WTC11 (cell line): ENCODE data around the gene SLC25A20. TPM values are rescaled to one million over a fixed set of nuclear protein-coding genes. Genes with fewer than 3 reads are reported as not detected.
A peak's percentile ranks its signal among the peaks of the same experiment; 100 is the strongest.

Experiments
- ATAC-seq: fragments of 200-7000 bp; cut with Tn5 transposase; 2 replicates; pipeline ENCODE4 v1.10.0; 2021; ENCODE audit warnings: mild to moderate bottlenecking, moderate library complexity
- CTCF ChIA-PET: fragments of 300-600 bp; sonication (Branson Sonifier 250); formaldehyde crosslinking; loops from one replicate; lab custom pipeline; 2021; ENCODE audit warnings: antibody characterized with exemption; lab: Charles Lee
- POLR2A ChIA-PET: fragments of 350-600 bp; sonication (Branson Sonifier 250); formaldehyde crosslinking; loops from one replicate; lab custom pipeline; 2021; ENCODE audit warnings: antibody characterized with exemption; lab: Charles Lee
- DNase-seq: peaks from one replicate; pipeline ENCODE4 v3.0.0; 2021; ENCODE audit warnings: low spot score
- H3K27ac Mint-ChIP-seq: 2 replicates; pipeline ENCODE4 v1.8.0; 2021; ENCODE audit warnings: mixed read lengths
- H3K27me3 Mint-ChIP-seq: 2 replicates; pipeline ENCODE4 v1.8.0; 2021; ENCODE audit warnings: low read depth, mild to moderate bottlenecking, moderate library complexity, mixed read lengths
- H3K36me3 Mint-ChIP-seq: 2 replicates; pipeline ENCODE4 v1.8.0; 2021; ENCODE audit warnings: mixed read lengths
- H3K4me1 Mint-ChIP-seq: 2 replicates; pipeline ENCODE4 v1.8.0; 2022; ENCODE audit warnings: mixed read lengths
- H3K4me3 Mint-ChIP-seq: 2 replicates; pipeline ENCODE4 v1.8.0; 2021; ENCODE audit warnings: mild to moderate bottlenecking, moderate library complexity, mixed read lengths
- H3K9me3 Mint-ChIP-seq: 2 replicates; pipeline ENCODE4 v1.8.0; 2021; ENCODE audit warnings: mixed read lengths
- CBFB ChIP-seq: sonication (generic); formaldehyde crosslinking; IDR thresholded peaks from 2 replicates; pipeline ENCODE4 v1.8.1; 2022; ENCODE audit warnings: mild to moderate bottlenecking, low read depth, missing genetic modification reagents
- CREM ChIP-seq: sonication (generic); formaldehyde crosslinking; IDR thresholded peaks from 2 replicates; pipeline ENCODE4 v1.8.1; 2022; ENCODE audit warnings: mild to moderate bottlenecking, missing genetic modification reagents, moderate library complexity
- FOXK1 ChIP-seq: sonication (generic); formaldehyde crosslinking; IDR thresholded peaks from 2 replicates; pipeline ENCODE4 v1.8.0; 2022; ENCODE audit warnings: mild to moderate bottlenecking, moderate library complexity, missing genetic modification reagents
- GABPB1 ChIP-seq: sonication (generic); formaldehyde crosslinking; IDR thresholded peaks from 2 replicates; pipeline ENCODE4 v1.8.1; 2023; ENCODE audit warnings: mild to moderate bottlenecking, missing genetic modification reagents
- HMGA2 ChIP-seq: fragments of 250-450 bp; sonication (Bioruptor Pico); IDR thresholded peaks from 2 replicates; pipeline ENCODE4 v1.4.0; 2021; ENCODE audit warnings: mild to moderate bottlenecking, moderate library complexity
- MXD4 ChIP-seq: fragments of 250-450 bp; sonication (Bioruptor Pico); IDR thresholded peaks from 2 replicates; pipeline ENCODE4 v1.8.0; 2021; ENCODE audit warnings: mild to moderate bottlenecking, moderate library complexity, borderline replicate concordance
- NR1H2 ChIP-seq: sonication (generic); formaldehyde crosslinking; IDR thresholded peaks from 2 replicates; pipeline ENCODE4 v1.9.0; 2021; ENCODE audit warnings: mild to moderate bottlenecking, moderate library complexity, missing genetic modification reagents
- PRRX2 ChIP-seq: fragments of 250-450 bp; sonication (Bioruptor Pico); IDR thresholded peaks from 2 replicates; pipeline ENCODE4 v1.8.0; 2021; ENCODE audit warnings: mild to moderate bottlenecking
- RORB ChIP-seq: fragments of 250-450 bp; sonication (Bioruptor Pico); IDR thresholded peaks from 2 replicates; pipeline ENCODE4 v1.9.0; 2021; ENCODE audit warnings: mild to moderate bottlenecking
- TEAD4 ChIP-seq: sonication (generic); formaldehyde crosslinking; IDR thresholded peaks from 2 replicates; pipeline ENCODE4 v1.8.0; 2022; ENCODE audit warnings: mild to moderate bottlenecking, missing genetic modification reagents
- ZBTB21 ChIP-seq: sonication (generic); formaldehyde crosslinking; IDR thresholded peaks from 2 replicates; pipeline ENCODE4 v1.8.1; 2023; ENCODE audit warnings: mild to moderate bottlenecking, missing genetic modification reagents, borderline replicate concordance
- ZNF121 ChIP-seq: sonication (generic); formaldehyde crosslinking; IDR thresholded peaks from 2 replicates; pipeline ENCODE4 v1.8.0; 2023; ENCODE audit warnings: missing genetic modification reagents
- ZNF396 ChIP-seq: fragments of 250-450 bp; sonication (Bioruptor Pico); IDR thresholded peaks from 2 replicates; pipeline ENCODE4 v1.8.0; 2021; ENCODE audit warnings: mild to moderate bottlenecking, moderate library complexity, borderline replicate concordance
- ZNF416 ChIP-seq: fragments of 250-450 bp; sonication (Bioruptor Pico); IDR thresholded peaks from 2 replicates; pipeline ENCODE4 v1.9.0; 2021; ENCODE audit warnings: mild to moderate bottlenecking, inconsistent platforms
- ZNF671 ChIP-seq: fragments of 250-450 bp; sonication (Bioruptor Pico); IDR thresholded peaks from 2 replicates; pipeline ENCODE4 v1.8.0; 2021; ENCODE audit warnings: mild to moderate bottlenecking
- total RNA-seq: library from RNA; stranded (reverse); gene quantifications from 3 replicates; pipeline ENCODE4 v1.2.3, GENCODE V29; 2021
- TF ChIP-seq, protein P1 (sequence below): sonication (generic); formaldehyde crosslinking; IDR thresholded peaks from 2 replicates; pipeline ENCODE4 v1.8.1; 2023; ENCODE audit warnings: mild to moderate bottlenecking, moderate library complexity, missing genetic modification reagents
- TF ChIP-seq, protein P2 (sequence below): fragments of 250-450 bp; sonication (Bioruptor Pico); IDR thresholded peaks from 2 replicates; pipeline ENCODE4 v2.1.2; 2022; ENCODE audit warnings: mild to moderate bottlenecking, moderate library complexity
- TF ChIP-seq, protein P3 (sequence below): sonication (generic); formaldehyde crosslinking; IDR thresholded peaks from 2 replicates; pipeline ENCODE4 v1.8.1; 2023; ENCODE audit warnings: mild to moderate bottlenecking, missing genetic modification reagents
- TF ChIP-seq, protein P4 (sequence below): fragments of 250-450 bp; sonication (Bioruptor Pico); IDR thresholded peaks from 2 replicates; pipeline ENCODE4 v1.9.0; 2021; ENCODE audit warnings: moderate library complexity, mild to moderate bottlenecking, inconsistent platforms, borderline replicate concordance
- TF ChIP-seq, protein P5 (sequence below): sonication (generic); formaldehyde crosslinking; IDR thresholded peaks from 2 replicates; pipeline ENCODE4 v1.8.0; 2022; ENCODE audit warnings: mild to moderate bottlenecking, missing genetic modification reagents
- TF ChIP-seq, protein P6 (sequence below): sonication (generic); formaldehyde crosslinking; IDR thresholded peaks from 2 replicates; pipeline ENCODE4 v1.8.0; 2022; ENCODE audit warnings: missing genetic modification reagents
- TF ChIP-seq, protein P7 (sequence below): sonication (generic); formaldehyde crosslinking; IDR thresholded peaks from 2 replicates; pipeline ENCODE4 v1.8.0; 2022; ENCODE audit warnings: mild to moderate bottlenecking, missing genetic modification reagents

SLC25A20 gene
- total RNA-seq, 1 experiment from 2014 or later = 4.9 TPM

DNA sequence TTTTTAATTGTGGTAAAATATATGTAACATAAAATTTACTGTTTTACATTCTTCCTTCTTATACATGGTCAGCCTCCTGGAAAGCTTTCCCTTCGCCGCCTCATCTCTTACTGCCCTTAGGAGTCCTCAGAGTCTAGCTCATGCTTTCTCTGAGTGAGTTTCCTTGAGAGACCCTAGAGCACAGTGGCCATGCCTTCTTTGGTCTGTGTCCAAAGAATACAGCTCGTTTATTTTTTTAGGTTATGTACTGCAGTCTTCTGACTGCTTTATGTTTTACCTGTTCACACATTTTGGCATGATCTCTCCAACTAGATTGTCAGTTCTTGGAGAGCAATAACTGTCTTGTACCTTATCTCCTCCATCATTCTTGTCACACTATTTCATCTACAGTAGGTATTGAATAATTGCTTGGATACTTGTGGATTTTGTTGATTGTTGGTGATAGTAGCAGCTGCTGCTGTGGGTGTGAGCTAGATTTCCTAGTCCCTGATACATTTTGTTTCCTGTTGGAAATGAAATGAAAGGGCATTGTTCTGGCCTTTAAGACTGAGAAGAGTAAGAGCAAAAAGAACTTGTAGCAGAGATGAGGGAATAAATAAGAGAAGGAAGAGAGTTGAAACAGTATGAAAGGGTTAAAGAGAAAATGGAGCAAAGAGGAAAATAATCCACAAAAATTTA is 30.8 kb upstream of the SLC25A20 start:
- H3K4me3 Mint-ChIP-seq = no peak overlapping the region
- no peaks in the 10 kb centered on the region for H3K9me3 Mint-ChIP-seq
- CTCF ChIA-PET = interaction anchor here (0.6 kb wide), 1 partner anchor 42 kb away, joined by 3 read pairs; no protein-coding TSS in a partner anchor
- H3K27ac Mint-ChIP-seq = peak overlapping the region; percentile 33; the same call in 1 of the 2 replicates
- H3K4me1 Mint-ChIP-seq = 0 out of 2 replicates have a peak, but pooled peaks cover 3% of the 10 kb centered on the region
- ATAC-seq (no peak), DNase-seq (no peak)
- H3K36me3 Mint-ChIP-seq = peaks cover 66% of the 10 kb centered on the region
- POLR2A ChIA-PET = no interaction called here
- no peaks in the 10 kb centered on the region for H3K27me3 Mint-ChIP-seq
- TF ChIP-seq, protein P1, sequence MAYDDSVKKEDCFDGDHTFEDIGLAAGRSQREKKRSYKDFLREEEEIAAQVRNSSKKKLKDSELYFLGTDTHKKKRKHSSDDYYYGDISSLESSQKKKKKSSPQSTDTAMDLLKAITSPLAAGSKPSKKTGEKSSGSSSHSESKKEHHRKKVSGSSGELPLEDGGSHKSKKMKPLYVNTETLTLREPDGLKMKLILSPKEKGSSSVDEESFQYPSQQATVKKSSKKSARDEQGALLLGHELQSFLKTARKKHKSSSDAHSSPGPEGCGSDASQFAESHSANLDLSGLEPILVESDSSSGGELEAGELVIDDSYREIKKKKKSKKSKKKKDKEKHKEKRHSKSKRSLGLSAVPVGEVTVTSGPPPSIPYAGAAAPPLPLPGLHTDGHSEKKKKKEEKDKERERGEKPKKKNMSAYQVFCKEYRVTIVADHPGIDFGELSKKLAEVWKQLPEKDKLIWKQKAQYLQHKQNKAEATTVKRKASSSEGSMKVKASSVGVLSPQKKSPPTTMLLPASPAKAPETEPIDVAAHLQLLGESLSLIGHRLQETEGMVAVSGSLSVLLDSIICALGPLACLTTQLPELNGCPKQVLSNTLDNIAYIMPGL (CRISPR knock-in tag) = no peak
- TF ChIP-seq, protein P2, sequence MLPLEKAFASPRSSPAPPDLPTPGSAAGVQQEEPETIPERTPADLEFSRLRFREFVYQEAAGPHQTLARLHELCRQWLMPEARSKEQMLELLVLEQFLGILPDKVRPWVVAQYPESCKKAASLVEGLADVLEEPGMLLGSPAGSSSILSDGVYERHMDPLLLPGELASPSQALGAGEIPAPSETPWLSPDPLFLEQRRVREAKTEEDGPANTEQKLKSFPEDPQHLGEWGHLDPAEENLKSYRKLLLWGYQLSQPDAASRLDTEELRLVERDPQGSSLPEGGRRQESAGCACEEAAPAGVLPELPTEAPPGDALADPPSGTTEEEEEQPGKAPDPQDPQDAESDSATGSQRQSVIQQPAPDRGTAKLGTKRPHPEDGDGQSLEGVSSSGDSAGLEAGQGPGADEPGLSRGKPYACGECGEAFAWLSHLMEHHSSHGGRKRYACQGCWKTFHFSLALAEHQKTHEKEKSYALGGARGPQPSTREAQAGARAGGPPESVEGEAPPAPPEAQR = no peak
- TF ChIP-seq ZNF416 (CRISPR knock-in tag) = no peak
- no peak for TF ChIP-seq MXD4 (CRISPR knock-in tag)
- no peak for TF ChIP-seq CBFB (CRISPR knock-in tag)
- no peak for TF ChIP-seq ZNF396 (CRISPR knock-in tag)
- TF ChIP-seq, protein P3, sequence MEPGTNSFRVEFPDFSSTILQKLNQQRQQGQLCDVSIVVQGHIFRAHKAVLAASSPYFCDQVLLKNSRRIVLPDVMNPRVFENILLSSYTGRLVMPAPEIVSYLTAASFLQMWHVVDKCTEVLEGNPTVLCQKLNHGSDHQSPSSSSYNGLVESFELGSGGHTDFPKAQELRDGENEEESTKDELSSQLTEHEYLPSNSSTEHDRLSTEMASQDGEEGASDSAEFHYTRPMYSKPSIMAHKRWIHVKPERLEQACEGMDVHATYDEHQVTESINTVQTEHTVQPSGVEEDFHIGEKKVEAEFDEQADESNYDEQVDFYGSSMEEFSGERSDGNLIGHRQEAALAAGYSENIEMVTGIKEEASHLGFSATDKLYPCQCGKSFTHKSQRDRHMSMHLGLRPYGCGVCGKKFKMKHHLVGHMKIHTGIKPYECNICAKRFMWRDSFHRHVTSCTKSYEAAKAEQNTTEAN (CRISPR knock-in tag) = no peak
- no peak for TF ChIP-seq RORB (CRISPR knock-in tag)

DNA sequence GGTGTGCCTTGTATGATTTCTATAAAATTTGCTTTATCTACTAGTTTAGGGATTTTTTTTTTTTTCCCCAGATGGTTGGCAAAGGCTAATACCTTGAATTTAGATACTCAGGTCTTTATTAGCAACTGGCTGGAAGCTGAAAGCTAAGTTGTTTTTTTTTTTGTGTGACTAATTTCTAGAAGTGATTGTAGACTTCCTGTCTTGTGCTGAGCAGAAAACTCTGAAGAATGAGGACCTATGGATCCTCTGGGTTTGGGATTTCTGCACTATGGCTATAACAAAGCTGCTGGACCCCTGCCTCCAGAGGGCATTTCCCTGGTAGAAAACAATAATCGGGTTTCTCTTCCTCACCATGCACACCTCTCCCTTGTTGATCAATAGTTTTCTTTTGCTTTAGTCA is 30.0 kb upstream of the SLC25A20 start:
- H3K36me3 Mint-ChIP-seq = peaks cover 62% of the 10 kb centered on the region
- CTCF ChIA-PET = no interaction called here
- no peaks in the 10 kb centered on the region for H3K9me3 Mint-ChIP-seq
- no peak overlapping the region for H3K4me3 Mint-ChIP-seq
- POLR2A ChIA-PET = no interaction called here
- TF ChIP-seq HMGA2 (CRISPR knock-in tag) = no peak
- no peak for TF ChIP-seq PRRX2 (CRISPR knock-in tag)
- TF ChIP-seq, protein P4, sequence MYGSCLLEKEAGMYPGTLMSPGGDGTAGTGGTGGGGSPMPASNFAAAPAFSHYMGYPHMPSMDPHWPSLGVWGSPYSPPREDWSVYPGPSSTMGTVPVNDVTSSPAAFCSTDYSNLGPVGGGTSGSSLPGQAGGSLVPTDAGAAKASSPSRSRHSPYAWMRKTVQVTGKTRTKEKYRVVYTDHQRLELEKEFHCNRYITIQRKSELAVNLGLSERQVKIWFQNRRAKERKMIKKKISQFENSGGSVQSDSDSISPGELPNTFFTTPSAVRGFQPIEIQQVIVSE (CRISPR knock-in tag) = no peak
- no peak for TF ChIP-seq FOXK1 (CRISPR knock-in tag)
- DNase-seq (no peak), ATAC-seq (no peak)
- no peaks in the 10 kb centered on the region for H3K27me3 Mint-ChIP-seq
- no peak overlapping the region for H3K27ac Mint-ChIP-seq
- H3K4me1 Mint-ChIP-seq = 0 out of 2 replicates have a peak, but pooled peaks cover 3% of the 10 kb centered on the region

DNA sequence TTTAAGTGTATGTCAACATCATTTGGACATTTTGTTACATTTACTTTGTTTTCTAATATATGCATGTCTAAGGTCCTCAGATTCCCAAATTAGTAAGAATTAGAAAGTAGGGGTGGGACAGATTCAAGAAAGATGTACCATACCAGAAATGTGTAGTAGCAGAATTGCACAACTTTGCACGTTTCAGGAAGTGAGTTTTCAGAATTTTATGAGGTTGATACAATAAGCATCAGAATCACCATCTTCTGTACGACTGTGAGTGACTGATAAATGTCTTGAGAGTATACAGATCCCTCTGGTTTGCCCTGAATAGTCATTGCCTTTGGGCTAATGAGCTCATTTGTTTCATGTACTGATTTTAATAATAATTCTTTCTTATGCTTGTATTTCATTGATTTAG is 29.2 kb upstream of the SLC25A20 start:
- Mint-ChIP-seq H3K4me3 (no peak overlapping the region), H3K27ac (no peak overlapping the region), H3K4me1 (0 out of 2 replicates have a peak, but pooled peaks cover 3% of the 10 kb centered on the region), H3K36me3 (peaks cover 61% of the 10 kb centered on the region), H3K27me3 (no peaks in the 10 kb centered on the region), H3K9me3 (no peaks in the 10 kb centered on the region)
- POLR2A ChIA-PET = no interaction called here
- DNase-seq = no peak
- ATAC-seq = no peak
- CTCF ChIA-PET = no interaction called here
- TF ChIP-seq CREM (CRISPR knock-in tag) (no peak), TEAD4 (CRISPR knock-in tag) (no peak), ZNF671 (CRISPR knock-in tag) (no peak), PRRX2 (CRISPR knock-in tag) (no peak), GABPB1 (CRISPR knock-in tag) (no peak), NR1H2 (CRISPR knock-in tag) (no peak), ZBTB21 (no peak), ZNF121 (CRISPR knock-in tag) (no peak)
- TF ChIP-seq, protein P5, sequence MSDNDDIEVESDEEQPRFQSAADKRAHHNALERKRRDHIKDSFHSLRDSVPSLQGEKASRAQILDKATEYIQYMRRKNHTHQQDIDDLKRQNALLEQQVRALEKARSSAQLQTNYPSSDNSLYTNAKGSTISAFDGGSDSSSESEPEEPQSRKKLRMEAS (CRISPR knock-in tag) = no peak
- TF ChIP-seq, protein P6, sequence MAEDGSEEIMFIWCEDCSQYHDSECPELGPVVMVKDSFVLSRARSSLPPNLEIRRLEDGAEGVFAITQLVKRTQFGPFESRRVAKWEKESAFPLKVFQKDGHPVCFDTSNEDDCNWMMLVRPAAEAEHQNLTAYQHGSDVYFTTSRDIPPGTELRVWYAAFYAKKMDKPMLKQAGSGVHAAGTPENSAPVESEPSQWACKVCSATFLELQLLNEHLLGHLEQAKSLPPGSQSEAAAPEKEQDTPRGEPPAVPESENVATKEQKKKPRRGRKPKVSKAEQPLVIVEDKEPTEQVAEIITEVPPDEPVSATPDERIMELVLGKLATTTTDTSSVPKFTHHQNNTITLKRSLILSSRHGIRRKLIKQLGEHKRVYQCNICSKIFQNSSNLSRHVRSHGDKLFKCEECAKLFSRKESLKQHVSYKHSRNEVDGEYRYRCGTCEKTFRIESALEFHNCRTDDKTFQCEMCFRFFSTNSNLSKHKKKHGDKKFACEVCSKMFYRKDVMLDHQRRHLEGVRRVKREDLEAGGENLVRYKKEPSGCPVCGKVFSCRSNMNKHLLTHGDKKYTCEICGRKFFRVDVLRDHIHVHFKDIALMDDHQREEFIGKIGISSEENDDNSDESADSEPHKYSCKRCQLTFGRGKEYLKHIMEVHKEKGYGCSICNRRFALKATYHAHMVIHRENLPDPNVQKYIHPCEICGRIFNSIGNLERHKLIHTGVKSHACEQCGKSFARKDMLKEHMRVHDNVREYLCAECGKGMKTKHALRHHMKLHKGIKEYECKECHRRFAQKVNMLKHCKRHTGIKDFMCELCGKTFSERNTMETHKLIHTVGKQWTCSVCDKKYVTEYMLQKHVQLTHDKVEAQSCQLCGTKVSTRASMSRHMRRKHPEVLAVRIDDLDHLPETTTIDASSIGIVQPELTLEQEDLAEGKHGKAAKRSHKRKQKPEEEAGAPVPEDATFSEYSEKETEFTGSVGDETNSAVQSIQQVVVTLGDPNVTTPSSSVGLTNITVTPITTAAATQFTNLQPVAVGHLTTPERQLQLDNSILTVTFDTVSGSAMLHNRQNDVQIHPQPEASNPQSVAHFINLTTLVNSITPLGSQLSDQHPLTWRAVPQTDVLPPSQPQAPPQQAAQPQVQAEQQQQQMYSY (CRISPR knock-in tag) = no peak
- TF ChIP-seq, protein P7, sequence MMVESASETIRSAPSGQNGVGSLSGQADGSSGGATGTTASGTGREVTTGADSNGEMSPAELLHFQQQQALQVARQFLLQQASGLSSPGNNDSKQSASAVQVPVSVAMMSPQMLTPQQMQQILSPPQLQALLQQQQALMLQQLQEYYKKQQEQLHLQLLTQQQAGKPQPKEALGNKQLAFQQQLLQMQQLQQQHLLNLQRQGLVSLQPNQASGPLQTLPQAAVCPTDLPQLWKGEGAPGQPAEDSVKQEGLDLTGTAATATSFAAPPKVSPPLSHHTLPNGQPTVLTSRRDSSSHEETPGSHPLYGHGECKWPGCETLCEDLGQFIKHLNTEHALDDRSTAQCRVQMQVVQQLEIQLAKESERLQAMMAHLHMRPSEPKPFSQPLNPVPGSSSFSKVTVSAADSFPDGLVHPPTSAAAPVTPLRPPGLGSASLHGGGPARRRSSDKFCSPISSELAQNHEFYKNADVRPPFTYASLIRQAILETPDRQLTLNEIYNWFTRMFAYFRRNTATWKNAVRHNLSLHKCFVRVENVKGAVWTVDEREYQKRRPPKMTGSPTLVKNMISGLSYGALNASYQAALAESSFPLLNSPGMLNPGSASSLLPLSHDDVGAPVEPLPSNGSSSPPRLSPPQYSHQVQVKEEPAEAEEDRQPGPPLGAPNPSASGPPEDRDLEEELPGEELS = no peak
